Stimulated activated CD8-positive, alpha-beta memory T cell treated with anti-CD3 and anti-CD28 coated beads, Interleukin-12 subunit alpha, Interleukin-12 subunit beta, amount 100 ng/mL, for 4 hours (primary cell): ENCODE results near the gene PCNX2.
"Not testable (repeated sequence)": the region's sequence is repeated elsewhere in the genome, so short reads cannot be mapped to it uniquely, and the experiment has no call there.

ENCODE experiments used
- DNase-seq: peaks from one replicate; pipeline ENCODE4 v3.0.0-alpha.2; 2020; ENCODE audit warnings: low read depth

Gene PCNX2

DNA sequence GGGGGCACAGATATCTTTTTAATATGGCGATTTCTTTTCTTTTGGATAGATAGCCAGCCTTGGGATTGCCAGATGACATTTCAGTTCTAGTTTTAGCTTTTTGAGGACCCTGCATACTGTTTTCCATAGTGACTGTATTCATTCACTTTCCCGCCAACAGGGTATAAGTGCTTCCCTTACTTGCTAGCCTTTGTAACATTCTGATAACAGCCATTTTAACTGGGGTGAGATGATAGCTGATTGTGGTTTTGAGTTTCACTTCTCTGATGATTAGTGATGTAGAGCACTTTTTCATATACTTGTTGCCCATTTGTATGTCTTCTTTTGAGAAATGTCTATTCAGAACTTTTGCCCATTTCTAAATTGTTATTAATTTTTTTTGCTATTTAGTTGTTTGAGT lies 193.2 kb downstream of the PCNX2 start:
- no peak for DNase-seq

DNA sequence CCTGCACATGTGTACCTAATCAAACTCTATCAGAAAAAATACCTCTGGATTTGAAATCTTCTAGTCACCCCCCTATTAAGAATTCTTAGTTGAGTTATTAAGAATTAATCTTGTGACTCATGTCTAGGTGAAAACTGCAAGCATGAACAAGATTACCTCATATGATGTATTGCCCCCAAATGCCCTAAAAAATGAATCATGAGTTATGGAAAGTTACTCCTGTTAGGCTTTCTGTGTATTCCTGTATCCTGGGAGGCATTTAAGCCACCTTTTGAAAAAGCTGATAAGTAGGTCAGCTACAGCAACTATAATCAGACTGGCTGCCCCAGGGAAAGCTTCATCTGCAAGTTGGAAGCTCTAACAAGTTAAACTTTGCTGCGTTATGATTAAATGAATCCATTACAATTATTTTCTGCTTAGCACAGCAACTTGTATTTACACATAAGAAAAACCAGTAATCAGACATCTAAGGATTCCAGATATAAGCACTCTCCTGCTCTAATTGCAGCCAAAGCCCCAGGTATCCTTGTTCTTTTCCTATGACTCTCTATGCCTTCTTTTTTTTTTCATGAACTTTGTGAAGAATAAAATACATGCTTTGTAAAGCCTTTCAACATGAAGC lies 197.5 kb downstream of the PCNX2 start:
- no peak for DNase-seq

DNA sequence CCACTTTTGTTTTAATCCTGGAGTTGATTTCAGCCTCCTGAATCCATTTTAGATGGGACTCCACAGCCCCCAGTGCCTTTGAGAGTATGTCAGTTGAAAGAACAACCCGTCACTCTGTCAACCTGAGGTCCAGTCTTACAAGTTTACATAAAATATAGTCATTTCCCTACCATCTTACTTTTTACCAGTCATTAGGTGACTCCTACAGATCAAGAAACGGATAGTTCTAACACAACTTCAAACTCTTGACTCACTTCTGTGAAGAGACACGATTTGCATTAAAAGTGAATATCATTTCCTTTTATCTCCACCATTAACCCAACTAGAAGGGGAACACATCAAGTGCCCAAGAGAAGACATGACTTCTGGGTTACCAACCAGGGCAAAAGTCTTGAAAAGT lies 198.0 kb downstream of the PCNX2 start:
- no peak for DNase-seq

- no peak for DNase-seq
These were observed 200.8 kb downstream of the PCNX2 start for GRCh38 chr1:233094691-233095090.

GRCh38 chr1:233094269-233094668 lies 201.3 kb downstream of the PCNX2 start:
- no peak for DNase-seq

DNA sequence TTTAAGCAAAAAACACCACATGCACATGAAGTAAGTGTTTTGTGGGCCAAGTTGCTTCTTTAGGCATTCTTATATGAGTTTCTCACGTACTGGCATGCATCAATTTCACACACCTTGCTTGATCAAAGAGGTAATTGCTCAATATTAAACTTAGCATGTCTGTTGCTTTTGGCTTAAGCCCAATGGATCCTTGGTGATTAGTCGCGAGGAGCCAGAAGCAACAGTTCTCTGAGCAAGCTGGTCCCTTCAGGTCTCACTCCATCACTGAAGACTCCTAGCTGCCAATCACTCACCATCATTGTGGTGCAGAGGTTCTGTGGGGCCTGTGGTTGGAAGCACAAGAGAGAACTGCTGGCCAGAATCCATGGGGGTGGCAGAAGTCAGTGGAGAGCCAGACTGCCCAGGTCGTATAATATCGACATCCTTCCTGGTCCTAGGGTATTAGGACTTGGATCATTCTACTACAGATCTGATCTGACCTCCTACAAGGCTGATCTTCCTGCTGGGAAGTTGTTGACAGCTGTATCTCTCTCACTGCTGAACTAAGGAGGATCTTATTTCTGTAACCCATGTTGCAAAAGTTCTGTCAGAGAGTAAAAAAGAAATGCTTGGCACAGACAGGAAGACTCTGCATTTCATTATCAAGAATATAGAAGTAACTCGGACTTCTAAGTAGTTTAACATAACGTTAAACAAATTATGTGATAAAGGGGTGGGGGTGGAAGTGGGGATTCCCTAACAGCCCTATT lies 204.6 kb downstream of the PCNX2 start:
- no peak for DNase-seq

DNA sequence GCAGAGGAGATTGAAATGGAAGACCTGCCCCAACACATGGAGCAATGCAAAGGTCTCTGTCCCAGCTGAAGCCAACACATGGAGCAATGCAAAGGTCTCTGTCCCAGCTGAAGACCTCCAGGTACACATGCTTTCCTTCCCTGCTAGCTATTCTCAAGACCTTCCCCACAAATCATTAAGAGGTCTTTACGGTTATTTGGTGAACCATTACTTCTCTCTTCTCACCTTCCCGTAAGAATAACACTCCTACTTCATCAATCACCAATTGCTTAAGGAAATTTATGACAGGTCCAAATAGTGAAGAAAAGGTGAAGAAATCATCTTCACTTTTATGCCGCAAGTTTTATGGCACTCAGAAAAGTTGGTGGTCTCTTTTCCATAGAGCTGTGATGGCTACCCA lies 206.3 kb downstream of the PCNX2 start:
- DNase-seq, result no peak

DNA sequence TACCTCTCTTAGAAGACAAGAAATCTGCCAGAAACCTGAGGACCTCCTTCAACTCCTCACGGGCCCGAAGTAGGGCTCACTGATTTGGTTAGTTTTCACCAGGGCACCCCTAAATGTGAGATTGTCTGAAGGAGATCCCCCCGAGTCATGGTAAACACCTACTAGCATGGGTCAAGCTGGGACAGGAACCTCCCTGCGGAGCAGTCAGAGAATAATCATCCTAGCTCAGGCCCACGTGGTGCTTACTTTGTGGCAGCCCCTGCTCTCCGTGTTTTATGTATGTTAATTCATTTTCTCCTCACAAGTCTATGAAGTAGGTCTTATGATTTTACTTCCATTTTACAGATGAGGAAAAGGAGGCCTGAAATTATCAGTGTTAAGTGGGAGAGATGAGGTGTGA lies 206.9 kb downstream of the PCNX2 start:
- no peak for DNase-seq

DNA sequence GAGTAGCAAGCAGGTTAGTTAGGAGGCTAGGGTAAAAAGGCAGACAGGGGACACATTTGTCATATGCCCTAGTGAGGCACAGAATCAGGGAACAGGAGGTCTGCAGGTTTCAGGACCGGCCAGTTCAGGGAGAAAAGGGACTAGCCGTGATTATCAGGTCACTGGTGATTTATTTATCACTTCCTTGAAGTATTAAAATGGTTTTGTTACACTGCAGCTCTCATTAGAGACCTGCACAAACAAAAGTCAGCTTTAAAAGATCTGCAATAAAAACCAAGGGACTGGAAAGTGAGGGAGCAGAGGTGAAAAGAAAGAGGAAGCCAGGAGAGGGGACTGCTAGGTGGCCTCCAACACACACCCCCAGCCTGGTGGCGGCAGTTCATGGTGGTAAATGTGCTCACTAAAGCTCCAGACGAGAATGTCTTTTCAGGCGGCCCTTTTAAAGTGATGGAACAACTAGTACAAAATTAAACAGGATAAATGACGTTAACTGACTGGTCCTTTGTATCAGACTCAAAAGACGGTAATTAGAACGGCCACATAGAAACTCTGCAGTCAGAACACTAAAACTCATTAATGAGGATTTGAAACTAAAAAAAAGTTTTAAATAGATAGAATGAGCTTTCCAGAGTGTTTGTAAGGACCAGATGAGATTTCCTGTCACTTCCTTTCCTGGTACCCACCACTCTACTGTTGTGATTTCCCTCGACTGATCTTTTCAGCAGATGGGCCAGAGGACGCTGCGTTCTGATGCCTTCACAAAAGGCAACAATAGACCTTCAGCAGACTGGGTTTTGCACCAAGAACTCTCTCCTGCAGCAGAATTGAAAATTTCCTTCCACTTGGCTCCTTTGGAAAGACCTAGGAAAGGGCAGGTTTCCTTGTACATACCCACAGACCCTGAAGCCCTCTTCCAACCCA lies 208.3 kb downstream of the PCNX2 start:
- no peak for DNase-seq

GRCh38 chr1:233085566-233085965 lies 210.0 kb downstream of the PCNX2 start:
- DNase-seq, result no peak

- no peak for DNase-seq
These were observed 212.6 kb downstream of the PCNX2 start for GRCh38 chr1:233082778-233083550.

GRCh38 chr1:233081735-233082134 lies 213.8 kb downstream of the PCNX2 start:
- DNase-seq, result no peak

DNA sequence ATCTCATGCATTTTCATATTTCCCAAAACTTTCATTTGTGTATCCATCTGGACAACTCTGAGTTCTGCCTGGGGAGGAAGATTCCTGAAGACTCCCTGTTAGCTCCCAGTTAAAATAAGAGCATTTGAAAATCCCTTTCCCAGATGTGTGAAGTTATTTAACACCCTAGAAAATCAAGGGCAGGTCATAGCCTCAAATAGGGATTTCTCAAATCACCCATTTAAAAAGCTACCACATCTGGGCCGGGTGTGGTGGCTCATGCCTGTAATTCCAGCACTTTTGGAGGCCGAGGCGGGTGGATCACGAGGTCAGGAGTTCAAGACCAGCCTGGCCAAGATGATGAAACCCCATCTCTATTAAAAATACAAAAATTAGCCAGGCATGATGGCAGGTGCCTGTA lies 214.7 kb downstream of the PCNX2 start:
- not testable (repeated sequence) for DNase-seq

DNA sequence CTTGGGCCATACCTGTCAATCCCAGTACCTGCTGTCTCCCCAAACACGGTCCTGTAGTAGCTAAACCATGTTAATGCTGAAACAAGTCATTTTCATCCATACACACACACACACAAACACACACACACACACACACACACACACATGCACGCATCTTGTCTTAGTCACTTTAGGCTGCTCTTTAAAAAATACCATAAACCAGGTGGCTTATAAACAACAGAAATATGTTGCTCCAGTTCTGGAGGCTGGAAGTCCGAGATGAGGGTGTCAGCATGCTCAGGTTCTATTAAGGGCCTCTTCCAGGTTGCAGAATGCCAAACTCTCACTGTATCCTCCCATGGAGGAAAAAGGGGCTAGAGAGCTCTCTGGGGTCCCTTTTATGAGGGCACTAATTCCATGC lies 215.2 kb downstream of the PCNX2 start:
- no peak for DNase-seq

DNA sequence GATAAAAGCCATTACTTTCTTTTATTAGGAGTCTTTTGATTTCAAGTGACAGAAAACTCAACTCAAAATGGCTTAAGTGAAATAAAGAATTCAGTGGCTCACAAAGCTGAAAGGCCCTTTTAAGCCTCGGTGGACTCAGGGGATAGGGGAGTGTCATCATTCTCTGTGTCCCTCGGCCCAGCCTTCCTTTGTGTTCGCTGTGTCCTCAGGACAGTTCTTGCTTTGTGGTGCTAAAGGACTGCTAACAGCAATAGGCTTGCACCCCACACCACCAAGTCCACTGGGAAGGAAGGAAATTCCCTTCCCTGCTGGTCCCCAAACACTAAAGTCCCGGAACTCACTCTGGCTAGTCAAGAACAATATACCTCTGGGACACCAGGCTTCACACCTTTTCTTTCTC lies 216.0 kb downstream of the PCNX2 start:
- DNase-seq, result no peak

- DNase-seq, result no peak
These were observed 217.1 kb downstream of the PCNX2 start for GRCh38 chr1:233078396-233078795.

GRCh38 chr1:233075915-233076295 lies 219.6 kb downstream of the PCNX2 start:
- DNase-seq, result no peak

DNA sequence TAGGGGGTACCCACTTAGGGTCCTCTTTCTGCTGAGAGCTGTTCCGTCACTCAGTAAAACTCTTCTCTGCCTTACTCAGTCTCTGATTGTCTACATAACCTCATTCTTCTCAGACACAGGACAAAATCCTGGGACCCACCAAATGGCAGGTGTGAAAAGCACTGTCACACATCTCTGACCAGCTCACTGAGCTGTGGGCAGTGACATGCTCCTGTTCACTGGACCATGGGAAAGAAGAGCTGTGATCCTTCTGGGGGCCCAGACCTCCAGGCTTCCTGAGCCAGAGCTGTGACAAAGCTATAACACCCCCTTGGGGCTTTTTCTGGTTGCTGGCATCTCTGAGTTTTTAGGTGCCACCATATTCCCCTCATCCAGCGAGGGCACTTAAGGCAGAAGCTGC lies 229.4 kb downstream of the PCNX2 start:
- no peak for DNase-seq

GRCh38 chr1:233065685-233066084 lies 229.8 kb downstream of the PCNX2 start:
- DNase-seq, result no peak

- DNase-seq, result no peak
These were observed 230.5 kb downstream of the PCNX2 start for GRCh38 chr1:233064988-233065387.

- DNase-seq, result no peak
These were observed 232.1 kb downstream of the PCNX2 start for GRCh38 chr1:233063462-233063861.

- DNase-seq, result no peak
These were observed 234.3 kb downstream of the PCNX2 start for GRCh38 chr1:233061265-233061664.
